ENCODE results near the gene ATXN7L2. TPM values are rescaled to one million over a fixed set of nuclear protein-coding genes. Genes with fewer than 3 reads are reported as not detected.

ATXN7L2 gene
- total and polyA plus RNA-seq, 2 donors from 2014 or later, result 5.7 to 7.3 TPM

- intact Hi-C loops (cut with DNase I), result no loop called here
- no peak overlapping the region for H3K9ac ChIP-seq (ENCODE audit: low read length in 3 of 3)
- DNase-seq (peak in 2 of 5 donors; percentile 52 to 73), FAIRE-seq (no peak)
- no peaks in the 10 kb centered on the region for H3K27me3 ChIP-seq (ENCODE audit: control insufficient read depth, insufficient read depth, low read length)
- no peak overlapping the region for H3K27ac ChIP-seq (ENCODE audit: low read depth in 2 of 2, low read length in 2 of 2)
- no peak overlapping the region for H3K4me3 ChIP-seq (ENCODE audit: low read length in 3 of 3)
- H3K4me1 ChIP-seq (ENCODE audit: control insufficient read depth in 2 of 3, insufficient read depth in 2 of 3, low read depth in 1 of 3, low read length in 3 of 3), result peaks cover 0 to 5% (median 0%) of the 10 kb centered on the region in 3 donors
- no peaks in the 10 kb centered on the region for H3K36me3 ChIP-seq (ENCODE audit: control insufficient read depth in 2 of 3, insufficient read depth in 3 of 3, low read length in 3 of 3)
- TF ChIP-seq CTCF (IDR thresholded peaks at IDR 0.05; ENCODE audit: borderline replicate concordance, extremely low read depth, insufficient read depth), result no peak
- no peaks in the 10 kb centered on the region for H3K9me3 ChIP-seq (ENCODE audit: control insufficient read depth in 2 of 3, insufficient read depth in 1 of 3, low read length in 3 of 3)
Observed at GRCh38 chr1:109516872-109517271, 33.2 kb downstream of the ATXN7L2 start.

DNA sequence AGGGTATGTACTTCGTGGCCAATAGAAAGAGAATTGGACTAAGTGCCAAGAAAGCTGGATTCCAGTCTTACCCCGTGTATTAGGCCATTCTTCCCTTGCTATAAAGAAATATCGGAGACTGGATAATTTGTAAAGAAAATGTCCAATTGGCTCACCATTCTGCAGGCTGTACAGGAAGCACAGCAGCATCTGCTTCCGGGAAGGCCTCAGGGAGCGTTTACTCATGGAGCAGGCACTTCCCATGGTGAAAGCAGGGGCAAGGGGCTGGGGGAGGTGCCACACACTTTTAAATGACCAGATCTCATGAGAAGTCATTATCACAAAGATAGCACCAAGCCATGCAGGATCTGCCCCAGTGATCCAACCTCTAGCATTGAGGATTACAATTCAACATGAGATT is 33.6 kb downstream of the ATXN7L2 start:
- FAIRE-seq (no peak), DNase-seq (no peak)
- H3K27me3 ChIP-seq (ENCODE audit: control insufficient read depth, insufficient read depth, low read length), result no peaks in the 10 kb centered on the region
- no peak overlapping the region for H3K27ac ChIP-seq (ENCODE audit: low read depth in 2 of 2, low read length in 2 of 2)
- H3K9me3 ChIP-seq (ENCODE audit: control insufficient read depth in 2 of 3, insufficient read depth in 1 of 3, low read length in 3 of 3), result no peaks in the 10 kb centered on the region
- H3K9ac ChIP-seq (ENCODE audit: low read length in 3 of 3), result no peak overlapping the region
- H3K4me3 ChIP-seq (ENCODE audit: low read length in 3 of 3), result no peak overlapping the region
- intact Hi-C loops (cut with DNase I), result no loop called here
- peaks cover 0 to 5% (median 0%) of the 10 kb centered on the region in 3 donors for H3K4me1 ChIP-seq (ENCODE audit: control insufficient read depth in 2 of 3, insufficient read depth in 2 of 3, low read depth in 1 of 3, low read length in 3 of 3)
- TF ChIP-seq CTCF (IDR thresholded peaks at IDR 0.05; ENCODE audit: borderline replicate concordance, extremely low read depth, insufficient read depth), result no peak
- no peaks in the 10 kb centered on the region for H3K36me3 ChIP-seq (ENCODE audit: control insufficient read depth in 2 of 3, insufficient read depth in 3 of 3, low read length in 3 of 3)

DNA sequence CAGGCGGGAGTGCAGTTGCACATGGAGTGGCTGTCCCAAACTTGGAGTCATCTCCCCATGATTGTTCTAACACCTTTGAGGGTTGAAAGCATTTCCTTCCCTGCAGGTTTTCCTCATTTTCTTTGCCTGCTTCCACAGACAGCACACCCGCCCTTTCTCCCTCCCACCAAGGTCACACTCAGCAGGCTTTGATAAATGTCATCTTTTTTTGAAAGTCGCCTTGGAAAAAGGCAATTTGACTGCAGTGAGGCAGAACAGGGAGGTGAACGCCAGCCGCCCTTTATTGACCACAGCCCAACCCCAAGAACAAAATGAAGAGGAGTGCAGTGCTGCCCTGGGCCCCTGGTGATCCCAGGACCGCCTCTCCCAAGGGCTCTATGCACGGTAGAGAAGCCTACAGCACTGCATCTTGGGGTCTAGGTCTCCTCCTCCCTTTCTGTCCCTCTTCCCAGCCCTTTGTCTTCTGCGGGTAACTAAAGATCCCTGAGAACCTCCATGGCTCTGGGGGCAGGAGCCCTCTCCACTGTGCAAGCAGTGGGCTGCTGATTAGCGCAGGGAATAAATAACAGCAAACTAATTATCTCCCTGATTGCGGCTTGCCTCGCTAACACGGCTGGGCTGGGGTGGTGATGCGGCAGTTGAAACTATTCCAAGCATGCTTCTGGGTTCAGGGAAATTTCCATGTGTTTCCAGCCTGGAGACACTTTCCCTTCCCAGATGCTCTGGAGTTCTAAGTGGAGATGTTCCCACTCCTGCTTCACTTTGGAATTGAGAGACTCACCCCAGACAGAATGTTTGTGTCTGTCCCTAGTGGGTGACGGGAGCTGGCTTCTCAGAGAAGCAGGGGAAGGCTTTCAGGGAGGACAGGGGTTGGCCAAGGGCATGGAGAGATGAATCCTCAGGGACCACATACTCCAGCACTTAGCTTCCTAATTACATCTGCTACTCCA is 37.6 kb downstream of the ATXN7L2 start:
- Histone ChIP-seq H3K9me3 (ENCODE audit: control insufficient read depth in 2 of 3, insufficient read depth in 1 of 3, low read length in 3 of 3) (no peaks in the 10 kb centered on the region), H3K4me3 (ENCODE audit: low read length in 3 of 3) (no peak overlapping the region), H3K9ac (ENCODE audit: low read length in 3 of 3) (no peak overlapping the region), H3K27ac (ENCODE audit: low read depth in 2 of 2, low read length in 2 of 2) (no peak overlapping the region), H3K36me3 (ENCODE audit: control insufficient read depth in 2 of 3, insufficient read depth in 3 of 3, low read length in 3 of 3) (no peaks in the 10 kb centered on the region), H3K4me1 (ENCODE audit: control insufficient read depth in 2 of 3, insufficient read depth in 2 of 3, low read depth in 1 of 3, low read length in 3 of 3) (peaks cover 0 to 5% (median 0%) of the 10 kb centered on the region in 3 donors), H3K27me3 (ENCODE audit: control insufficient read depth, insufficient read depth, low read length) (no peaks in the 10 kb centered on the region)
- DNase-seq (peak in 1 of 5 donors; percentile 37), FAIRE-seq (no peak)
- no peak for TF ChIP-seq CTCF (IDR thresholded peaks at IDR 0.05; ENCODE audit: borderline replicate concordance, extremely low read depth, insufficient read depth)
- intact Hi-C loops (cut with DNase I), result loop anchor here (10.0 kb wide), 1 partner anchor 96 kb away; the partner anchor contains the start of gene PSMA5
